IMR-90 (cell line): ENCODE results near the gene ATP2A3. TPM values are rescaled to one million over a fixed set of nuclear protein-coding genes. Genes with fewer than 3 reads are reported as not detected.

Experiments
- ATAC-seq: fragments of 200-7000 bp; cut with Tn5 transposase; 2 replicates; pipeline ENCODE4 v1.9.1; 2020; ENCODE audit warnings: low read depth, mild to moderate bottlenecking, moderate library complexity
- BruUV-seq: library from RNA; stranded (reverse); fragments of 400-500 nt; replicated peaks from 2 replicates; lab custom pipeline; 2021; lab: Mats Ljungman, UMichigan
- CTCF ChIA-PET: fragments of 300-600 bp; formaldehyde crosslinking; extraction: SDS; loops from one replicate; lab custom pipeline; 2021; ENCODE audit warnings: antibody characterized with exemption; lab: Yijun Ruan, JAX
- POLR2A ChIA-PET: fragments of 300-600 bp; sonication (Branson Sonifier 250); formaldehyde crosslinking; loops from one replicate; lab custom pipeline; 2022; ENCODE audit warnings: antibody characterized with exemption; ENCODE audit not compliant: unreplicated experiment; lab: Charles Lee
- DNase-seq: peaks from one replicate; pipeline ENCODE4 v3.0.0; 2013
- H2AFZ ChIP-seq: replicated peaks from 2 replicates; pipeline ENCODE3; 2013; ENCODE audit warnings: low read length, mild to moderate bottlenecking; ENCODE audit not compliant: poor library complexity
- H2AK5ac ChIP-seq: 2 replicates; pipeline ENCODE4 v1.6.1; 2013; ENCODE audit warnings: low read depth, low read length, inconsistent platforms
- H2AK9ac ChIP-seq: replicated peaks from 2 replicates; pipeline ENCODE3; 2013; ENCODE audit warnings: mild to moderate bottlenecking, low read depth, low read length, moderate library complexity; ENCODE audit not compliant: poor library complexity
- H2BK120ac ChIP-seq: 2 replicates; pipeline ENCODE4 v1.6.1; 2013; ENCODE audit warnings: low read depth, low read length, inconsistent platforms
- H2BK15ac ChIP-seq: 3 replicates; pipeline ENCODE4 v1.6.1; 2013; ENCODE audit warnings: low read depth, low read length, inconsistent platforms
- H2BK20ac ChIP-seq: 2 replicates; pipeline ENCODE4 v1.6.1; 2013; ENCODE audit warnings: low read depth, mild to moderate bottlenecking, inconsistent platforms, low read length, moderate library complexity
- H2BK5ac ChIP-seq: 2 replicates; pipeline ENCODE4 v1.6.1; 2013; ENCODE audit warnings: mild to moderate bottlenecking, low read depth, low read length, inconsistent platforms; ENCODE audit not compliant: poor library complexity, severe bottlenecking
- H3K14ac ChIP-seq: replicated peaks from 2 replicates; pipeline ENCODE4 v1.6.1; 2013; ENCODE audit warnings: low read depth, low read length, inconsistent platforms
- H3K18ac ChIP-seq: 2 replicates; pipeline ENCODE4 v1.6.1; 2013; ENCODE audit warnings: low read depth, low read length, control low read depth
- H3K23ac ChIP-seq: 2 replicates; pipeline ENCODE4 v1.6.1; 2013; ENCODE audit warnings: low read depth, low read length, inconsistent platforms
- H3K27ac ChIP-seq: 2 replicates; pipeline ENCODE4 v1.5.1; 2013; ENCODE audit warnings: mild to moderate bottlenecking, control low read depth, low read length; ENCODE audit not compliant: insufficient read depth
- H3K27me3 ChIP-seq: 2 replicates; pipeline ENCODE4 v1.6.1; 2013; ENCODE audit warnings: low read length; ENCODE audit not compliant: control insufficient read depth, insufficient read depth
- H3K36me3 ChIP-seq: 2 replicates; pipeline ENCODE4 v1.6.1; 2013; ENCODE audit warnings: low read length, mixed read lengths; ENCODE audit not compliant: control insufficient read depth, insufficient read depth
- H3K4ac ChIP-seq: 2 replicates; pipeline ENCODE4 v1.6.1; 2013; ENCODE audit warnings: low read depth, low read length, inconsistent platforms
- H3K4me1 ChIP-seq: 2 replicates; pipeline ENCODE4 v1.6.1; 2013; ENCODE audit warnings: low read length, mixed read lengths; ENCODE audit not compliant: control insufficient read depth, insufficient read depth
- H3K4me2 ChIP-seq: 2 replicates; pipeline ENCODE4 v1.6.1; 2013; ENCODE audit warnings: low read depth, mild to moderate bottlenecking, control low read depth, low read length, moderate library complexity
- H3K4me3 ChIP-seq: 2 replicates; pipeline ENCODE4 v1.5.1; 2013; ENCODE audit warnings: low read depth, mild to moderate bottlenecking, control low read depth, low read length, moderate library complexity; ENCODE audit not compliant: insufficient read depth
- H3K56ac ChIP-seq: 2 replicates; pipeline ENCODE4 v1.6.1; 2013; ENCODE audit warnings: low read length, inconsistent platforms; ENCODE audit not compliant: insufficient read depth; ENCODE audit errors: extremely low read depth
- H3K79me1 ChIP-seq, 2 experiments: 2 replicates each; pipeline ENCODE4 v1.6.1; 2013; ENCODE audit warnings: low read length in 2 of 2, inconsistent platforms in 1 of 2, low read depth in 1 of 2
- H3K9ac ChIP-seq: 2 replicates; pipeline ENCODE4 v1.6.1; 2013; ENCODE audit warnings: low read depth, low read length, control low read depth
- H3K9me1 ChIP-seq: 2 replicates; pipeline ENCODE4 v1.6.1; 2013; ENCODE audit warnings: low read length, inconsistent platforms; ENCODE audit not compliant: insufficient read depth
- H3K9me3 ChIP-seq: 2 replicates; pipeline ENCODE4 v1.6.1; 2013; ENCODE audit warnings: low read length; ENCODE audit not compliant: control insufficient read depth, insufficient read depth
- H4K20me1 ChIP-seq: 2 replicates; pipeline ENCODE4 v1.6.1; 2013; ENCODE audit warnings: low read length, inconsistent platforms; ENCODE audit not compliant: insufficient read depth
- H4K5ac ChIP-seq: 2 replicates; pipeline ENCODE4 v1.6.1; 2013; ENCODE audit warnings: mild to moderate bottlenecking, low read depth, low read length, control low read depth
- H4K8ac ChIP-seq, 2 experiments: 2 replicates each; pipeline ENCODE4 v1.6.1; 2013; ENCODE audit warnings: low read depth in 2 of 2, low read length in 2 of 2, control low read depth in 1 of 2, inconsistent platforms in 1 of 2
- H4K91ac ChIP-seq: 2 replicates; pipeline ENCODE4 v1.6.1; 2013; ENCODE audit warnings: low read depth, low read length, inconsistent platforms; ENCODE audit not compliant: insufficient read depth
- MXI1 ChIP-seq: IDR thresholded peaks from 2 replicates; pipeline ENCODE4 v1.6.1; 2012; ENCODE audit warnings: low read depth, mild to moderate bottlenecking, low read length, moderate library complexity, borderline replicate concordance
- RCOR1 ChIP-seq: IDR thresholded peaks from 2 replicates; pipeline ENCODE4 v1.6.1; 2012; ENCODE audit warnings: mild to moderate bottlenecking, low read length, improper control_type of control experiment; ENCODE audit not compliant: insufficient replicate concordance
- WGBS, 2 experiments: methylation state at CpG; one replicate each; pipeline versions ENCODE4 v1.1.5 to v1.1.7; 2013; ENCODE audit warnings: missing lambda C conversion rate in 2 of 2; ENCODE audit not compliant: insufficient read length in 1 of 2; ENCODE audit errors: extremely low coverage in 2 of 2; 5-methylcytosine and 5-hydroxymethylcytosine counted together
- dilution Hi-C: fragments of 300-500 bp; cut with HindIII; formaldehyde crosslinking; loops from one replicate; pipeline ENCODE4 v1.14.3; 2018; ENCODE audit warnings: low sequenced_read_pairs; ENCODE audit not compliant: unreplicated experiment
- in situ Hi-C: fragments of 300-500 bp; cut with MboI; formaldehyde crosslinking; loops from 3 replicates; pipeline ENCODE4 v1.14.3; 2019; ENCODE audit warnings: low sequenced_read_pairs, inconsistent platforms, mixed read lengths
- intact Hi-C: fragments of 100-400 bp; cut with micrococcal nuclease; formaldehyde crosslinking; loops from 2 replicates; pipeline ENCODE4 v1.10.0; 2022
- polyA plus RNA-seq, 3 experiments: library from polyadenylated mRNA; depleted of rRNA; stranded (reverse); fragments of >200 nt; gene quantifications; 2 replicates each; pipeline ENCODE4 v1.2.3, GENCODE V29; 2012; ENCODE audit warnings: low replicate concordance in 1 of 3
- total RNA-seq: library from RNA; depleted of rRNA; stranded (reverse); fragments of >200 nt; gene quantifications from 2 replicates; pipeline ENCODE4 v1.2.3, GENCODE V29; 2012

ATP2A3 gene
- total and polyA plus RNA-seq, 2 of the 4 experiments (the other 2 are of a cell fraction): 0.18 to 0.63 TPM

- WGBS, 2 experiments: 26% methylated on average over 2 of the region's 5 CpGs; no CpG with 5 or more reads in 1 of the 2 experiments
- no peak overlapping the region for H3K18ac ChIP-seq
- H4K8ac ChIP-seq: 0 out of 4 replicates have a peak overlapping the region, but pooled peaks of 1 of the 2 experiments have one; percentile 3
- H3K23ac ChIP-seq: no peak overlapping the region
- peak; percentile 93 for ATAC-seq
- no TSS peak for BruUV-seq
- peak overlapping the region; percentile 23 for H2AK9ac ChIP-seq
- no peak overlapping the region for H2BK15ac ChIP-seq
- no peak overlapping the region for H3K4ac ChIP-seq
- H2AFZ ChIP-seq: peak overlapping the region; percentile 40
- no peaks in the 10 kb centered on the region for H3K27me3 ChIP-seq
- 0 out of 2 replicates have a peak, but pooled peaks cover 4% of the 10 kb centered on the region for H3K9me1 ChIP-seq
- H3K9me3 ChIP-seq: no peaks in the 10 kb centered on the region
- H2BK5ac ChIP-seq: no peak overlapping the region
- no peak overlapping the region for H2BK20ac ChIP-seq
- TF ChIP-seq RCOR1 (no peak), MXI1 (0 out of 2 replicates have a peak, but pooled peaks have one; percentile 51)
- H3K56ac ChIP-seq: no peak overlapping the region
- ChIA-PET CTCF (interaction anchor here (0.6 kb wide), 1 partner anchor 180 kb away, joined by 4 read pairs; no protein-coding TSS in a partner anchor), POLR2A (no interaction called here)
- peaks cover 5% of the 10 kb centered on the region; the same call in 1 of the 2 replicates for H3K4me1 ChIP-seq
- no peak overlapping the region for H3K9ac ChIP-seq
- H2BK120ac ChIP-seq: no peak overlapping the region
- H3K4me3 ChIP-seq: no peak overlapping the region
- DNase-seq: peak; percentile 73
- H4K20me1 ChIP-seq: no peaks in the 10 kb centered on the region
- no peak overlapping the region for H3K27ac ChIP-seq
- H4K91ac ChIP-seq: no peak overlapping the region
- dilution Hi-C loops: no loop called here
- H3K14ac ChIP-seq: no peak overlapping the region
- H3K79me1 ChIP-seq: no peaks in the 10 kb centered on the region
- H2AK5ac ChIP-seq: no peak overlapping the region
- no peak overlapping the region for H4K5ac ChIP-seq
- H3K36me3 ChIP-seq: peaks cover 10% of the 10 kb centered on the region
- in situ Hi-C loops: no loop called here
- H3K4me2 ChIP-seq: no peak overlapping the region
- intact Hi-C loops: no loop called here
These were observed 85.1 kb downstream of the ATP2A3 start for GRCh38 chr17:3879186-3879585.
